Fibroblast of skin of right quadriceps (primary cell): ENCODE measurements around the gene PILRB.
A peak's percentile ranks its signal among the peaks of the same experiment; 100 is the strongest.
"Not testable (repeated sequence)": the region's sequence is repeated elsewhere in the genome, so short reads cannot be mapped to it uniquely, and the experiment has no call there.

Experiments used
- DNase-seq: peaks from one replicate; pipeline ENCODE4 v3.0.0-alpha.2; 2013

The PILRB gene

GRCh38 chr7:100378114-100378755 is 20.3 kb downstream of the PILRB start:
- no peak for DNase-seq

- no peak for DNase-seq
Measured at GRCh38 chr7:100380196-100380595, 22.3 kb downstream of the PILRB start.

GRCh38 chr7:100381531-100382233 is 23.8 kb downstream of the PILRB start:
- DNase-seq, result not testable (repeated sequence)

GRCh38 chr7:100382234-100382853 is 24.4 kb downstream of the PILRB start:
- not testable (repeated sequence) for DNase-seq

GRCh38 chr7:100384628-100385294 is 26.8 kb downstream of the PILRB start:
- no peak for DNase-seq

GRCh38 chr7:100386940-100387339 is 29.0 kb downstream of the PILRB start:
- no peak for DNase-seq

GRCh38 chr7:100387695-100388094 is 29.8 kb downstream of the PILRB start:
- DNase-seq, result no peak

GRCh38 chr7:100389437-100390088 is 31.6 kb downstream of the PILRB start:
- no peak for DNase-seq

- no peak for DNase-seq
Measured at GRCh38 chr7:100390286-100391009, 32.5 kb downstream of the PILRB start.

- DNase-seq, result no peak
Measured at GRCh38 chr7:100393233-100393905, 35.5 kb downstream of the PILRB start.

- DNase-seq, result no peak
Measured at GRCh38 chr7:100394077-100394476, 36.2 kb downstream of the PILRB start.

GRCh38 chr7:100396421-100396982 is 38.6 kb downstream of the PILRB start:
- no peak for DNase-seq

- no peak for DNase-seq
Measured at GRCh38 chr7:100397315-100398081, 39.6 kb downstream of the PILRB start.

- no peak for DNase-seq
Measured at GRCh38 chr7:100398239-100398638, 40.3 kb downstream of the PILRB start.

- no peak for DNase-seq
Measured at GRCh38 chr7:100400041-100400440, 42.1 kb downstream of the PILRB start.

- DNase-seq, result peak; percentile 6
Measured at GRCh38 chr7:100400656-100401055, 42.7 kb downstream of the PILRB start.

GRCh38 chr7:100401811-100402210 is 43.9 kb downstream of the PILRB start:
- DNase-seq, result no peak

GRCh38 chr7:100402241-100402640 is 44.3 kb downstream of the PILRB start:
- no peak for DNase-seq

GRCh38 chr7:100406767-100407166 is 48.9 kb downstream of the PILRB start:
- DNase-seq, result peak; percentile 43
